ENCODE measurements around the gene LRRC34.

Gene LRRC34

DNA sequence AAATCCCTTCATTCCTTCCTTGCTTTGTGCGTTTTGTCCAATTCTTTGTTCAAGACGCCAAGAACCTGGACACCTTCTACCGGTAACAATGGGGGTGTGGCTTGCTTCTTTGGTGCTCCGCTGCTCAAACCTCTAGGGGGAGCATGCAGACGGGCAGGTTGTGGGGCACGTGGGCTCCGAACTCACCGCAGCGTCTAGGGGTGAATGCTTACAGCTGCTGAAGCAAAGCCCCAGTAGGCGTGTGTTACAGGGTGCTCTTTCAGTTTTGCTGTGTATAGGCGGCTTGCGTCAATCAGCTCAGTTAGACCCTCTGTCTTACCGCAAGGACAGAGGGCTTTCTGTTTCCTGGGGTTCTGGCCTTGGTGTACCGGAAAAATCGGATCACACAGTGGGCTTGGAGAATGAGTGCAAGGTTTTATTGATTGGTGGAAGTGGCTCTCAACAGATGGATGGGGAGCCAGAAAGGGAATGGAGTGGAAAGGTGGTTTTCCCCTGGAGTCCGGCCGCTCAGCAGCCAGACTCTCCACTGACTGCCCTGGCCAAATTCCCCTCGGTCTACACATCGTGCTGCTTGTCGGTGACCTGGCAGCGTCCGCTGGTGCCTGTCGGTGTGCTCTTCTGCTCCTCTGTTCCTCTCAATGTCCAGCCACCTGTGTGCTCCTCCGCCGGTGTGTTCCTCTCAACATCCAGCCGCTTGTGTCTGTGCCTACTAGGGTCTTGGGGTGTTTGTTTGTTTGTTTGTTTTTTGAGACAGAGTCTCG, 1.2 kb upstream of the LRRC34 start:
- peak; percentile 25 for DNase-seq

DNA sequence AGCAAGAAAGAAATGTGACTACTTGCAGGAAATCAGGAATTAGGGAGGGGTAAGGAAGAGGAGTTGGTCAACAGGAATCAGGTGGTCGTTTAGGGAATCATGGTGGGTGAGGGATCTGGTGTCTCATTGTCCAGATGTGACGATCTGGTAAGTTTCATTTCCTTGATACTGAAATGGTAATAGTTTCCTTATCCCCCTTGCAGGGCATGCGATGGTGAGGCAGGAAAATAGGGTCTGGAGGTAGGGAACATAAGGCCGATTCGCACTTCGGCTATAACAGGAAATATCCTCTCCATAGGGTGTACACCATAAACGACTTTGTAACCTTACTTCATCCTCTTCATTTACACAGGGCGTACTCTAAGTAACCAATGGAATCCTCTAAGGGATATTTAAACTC, 574 bp upstream of the LRRC34 start:
- no peak for DNase-seq

DNA sequence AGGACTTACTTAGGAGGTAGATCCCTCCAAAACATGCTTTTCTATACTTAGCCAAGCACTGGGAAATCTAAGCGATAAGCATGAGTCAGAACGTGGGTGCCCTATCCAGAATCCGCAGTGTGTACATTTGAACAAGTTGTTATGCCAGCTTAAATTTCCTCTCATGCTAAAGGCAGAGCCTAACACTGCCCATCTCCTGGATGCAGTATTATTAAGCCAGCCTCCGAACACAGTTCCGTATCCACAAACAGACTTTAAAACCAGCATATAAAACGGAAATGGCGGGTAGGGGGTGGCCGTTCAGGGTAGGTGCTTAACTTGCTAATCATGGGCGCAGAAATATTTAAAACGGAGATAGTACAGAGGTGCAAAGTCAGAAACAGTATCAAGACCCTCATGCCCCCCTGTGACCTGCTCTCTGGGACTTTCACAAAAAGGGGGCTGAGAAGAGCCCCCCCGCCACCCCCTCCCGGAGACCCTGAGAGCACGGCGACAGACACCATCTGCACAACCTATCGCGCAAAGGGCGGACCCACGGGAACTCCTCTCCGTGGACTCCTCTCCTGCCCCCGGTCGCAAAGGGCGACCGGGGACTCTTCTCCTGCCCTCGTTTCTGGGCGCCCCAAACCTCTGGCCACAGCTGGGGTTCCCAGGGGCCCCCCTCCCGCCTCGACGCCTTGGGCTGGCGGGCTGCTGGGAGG, 923 bp downstream of the LRRC34 start:
- DNase-seq, result peak; percentile 55

DNA sequence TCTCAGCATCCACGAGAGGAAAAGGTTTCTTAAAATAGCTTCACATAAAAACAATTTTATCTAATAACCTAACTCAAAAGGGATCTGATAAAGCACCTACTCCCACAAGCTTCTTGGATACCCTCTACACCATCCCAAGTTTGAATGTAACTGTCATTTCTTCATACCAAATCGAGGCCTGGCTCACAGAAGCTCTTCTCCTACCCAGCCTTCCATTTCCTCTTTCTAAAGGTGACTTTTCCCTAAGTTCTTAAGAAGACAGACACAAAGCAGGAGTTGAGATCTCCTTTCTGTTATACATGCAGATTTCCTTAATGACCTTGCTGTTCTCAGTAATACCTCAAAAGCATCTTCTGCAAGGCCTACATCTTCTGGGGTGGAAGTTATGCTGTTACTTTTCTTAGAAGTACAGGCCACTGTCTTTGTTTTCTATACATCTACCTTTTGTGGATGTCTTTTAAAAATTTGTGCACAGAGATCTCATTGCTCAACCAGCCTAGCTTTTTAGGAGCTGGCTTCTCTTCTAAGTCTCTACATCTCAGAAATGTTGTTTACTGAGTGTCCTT, 3.4 kb downstream of the LRRC34 start:
- DNase-seq, result no peak

DNA sequence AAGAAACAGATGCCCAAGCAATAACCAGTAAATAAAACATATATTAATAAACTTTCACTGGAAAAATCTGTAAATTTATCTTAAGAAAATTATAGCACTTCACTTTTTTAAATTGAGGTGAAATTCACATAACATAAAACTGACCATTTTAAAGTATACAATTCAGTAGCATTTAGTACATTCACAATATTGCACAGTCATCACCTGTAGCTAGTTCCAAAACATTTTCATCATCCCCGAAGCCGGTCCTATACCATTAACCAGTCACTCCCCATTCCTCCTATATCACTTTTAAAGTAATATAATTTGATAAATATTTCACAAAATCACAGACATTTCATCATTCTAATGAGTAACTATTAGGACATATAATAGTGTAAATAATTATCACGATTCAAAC, 8.0 kb downstream of the LRRC34 start:
- DNase-seq, result no peak

DNA sequence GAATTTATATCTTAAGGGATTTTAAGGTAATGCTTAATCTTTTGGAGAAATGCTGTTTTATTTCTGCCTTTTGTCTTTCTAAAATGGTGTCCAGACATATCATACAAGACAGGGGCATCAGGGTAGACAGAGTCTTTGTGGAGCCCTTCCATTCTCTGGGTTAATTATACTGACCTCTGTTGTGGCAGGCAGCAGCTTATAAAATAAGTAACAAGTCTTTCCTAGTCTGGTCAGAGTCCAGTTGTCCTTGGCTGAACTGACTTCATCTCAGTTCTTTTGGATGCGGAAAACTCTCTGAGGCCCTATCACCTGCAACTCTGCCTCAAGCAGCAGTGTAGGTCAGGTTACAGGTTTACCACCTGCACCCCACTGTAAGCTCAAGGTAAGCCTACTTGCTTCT, 20.3 kb downstream of the LRRC34 start:
- no peak for DNase-seq

DNA sequence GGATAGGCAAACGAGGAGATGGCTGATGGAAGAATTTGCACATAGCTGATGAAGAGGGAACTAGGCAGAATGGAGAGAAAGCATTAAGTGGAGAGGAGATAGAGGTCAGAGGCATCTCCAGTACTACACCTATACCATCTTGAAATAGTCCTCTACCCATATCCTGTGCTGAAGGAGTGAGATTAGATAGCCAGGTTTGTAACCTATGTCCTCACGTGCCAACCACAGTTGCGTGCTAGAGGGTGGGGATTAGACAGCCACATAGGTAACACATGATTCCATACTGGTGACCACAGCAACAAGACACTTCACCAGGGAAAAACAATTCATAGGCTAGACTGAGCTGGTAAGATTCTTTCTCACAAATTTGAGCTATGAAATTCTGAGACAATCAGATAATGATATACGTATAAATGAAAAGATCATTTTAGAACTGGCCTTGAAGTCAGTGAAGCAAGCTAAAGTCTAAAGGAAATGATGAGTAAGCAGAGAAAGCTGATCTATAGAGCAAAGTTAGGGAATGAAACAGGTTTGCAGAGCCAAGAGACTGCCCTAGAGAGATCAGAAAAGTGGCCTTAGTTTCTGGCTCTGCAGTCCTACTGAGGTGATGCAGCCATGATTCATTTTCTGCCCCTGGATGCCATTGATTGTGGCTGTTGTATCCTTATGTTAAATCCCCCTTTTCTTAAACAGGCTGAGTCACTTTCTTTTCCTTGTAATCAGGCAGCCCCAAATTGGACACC, 21.8 kb downstream of the LRRC34 start:
- no peak for DNase-seq

DNA sequence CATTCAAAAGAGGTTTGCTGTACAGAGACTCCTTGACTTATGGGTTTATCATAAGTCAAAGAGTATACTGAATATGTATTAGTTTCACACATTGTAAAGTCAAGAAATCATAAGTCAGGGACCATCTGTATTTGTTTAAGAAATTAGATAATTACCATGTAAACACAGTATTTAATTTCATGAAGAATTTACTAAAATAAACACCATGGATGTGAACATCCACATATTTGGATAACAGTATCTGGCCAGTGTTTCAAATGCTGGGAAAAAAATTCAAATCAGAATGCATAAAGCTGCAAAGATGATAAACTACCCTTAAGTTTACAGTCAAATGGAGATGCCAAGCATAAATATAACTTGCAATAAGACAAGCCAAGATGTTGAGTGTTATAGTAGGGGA, 22.5 kb downstream of the LRRC34 start:
- DNase-seq, result no peak

DNA sequence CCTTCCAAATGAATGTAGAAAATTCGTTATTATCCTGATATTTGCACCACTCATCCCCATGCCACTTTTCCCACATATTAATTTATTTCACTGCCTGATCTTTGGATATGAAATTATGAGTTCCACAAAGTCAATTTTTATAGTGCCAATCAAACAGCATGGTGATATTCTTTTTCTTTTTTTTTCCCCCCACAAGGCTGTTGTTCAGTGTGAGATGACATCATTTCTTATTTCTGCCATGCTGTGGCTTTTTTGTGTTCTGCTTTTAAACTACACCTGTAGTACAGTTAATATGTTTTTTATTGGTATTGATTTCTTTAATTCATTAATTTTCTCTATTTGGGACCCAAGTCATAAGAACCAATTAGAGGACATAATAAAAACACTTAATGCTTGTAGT, 24.9 kb downstream of the LRRC34 start:
- DNase-seq, result no peak

DNA sequence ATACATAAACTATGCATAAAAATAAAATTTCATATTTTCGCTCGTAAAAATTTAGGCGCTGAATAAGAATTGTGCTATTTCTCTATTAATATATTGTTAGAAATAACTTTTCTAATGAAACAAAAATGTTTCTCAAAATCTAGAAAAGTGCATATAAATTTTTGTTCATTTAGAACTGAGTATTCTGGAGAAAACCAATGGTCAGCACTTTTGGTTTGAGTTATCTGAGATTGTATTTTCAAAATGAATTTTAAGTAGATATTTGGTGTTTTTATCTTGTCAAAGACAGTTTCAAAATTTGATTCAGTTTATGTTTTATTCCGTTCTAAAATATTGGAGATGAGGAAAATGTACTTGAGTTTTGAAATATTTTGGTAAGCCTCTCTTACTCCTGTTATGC, 25.6 kb downstream of the LRRC34 start:
- no peak for DNase-seq

DNA sequence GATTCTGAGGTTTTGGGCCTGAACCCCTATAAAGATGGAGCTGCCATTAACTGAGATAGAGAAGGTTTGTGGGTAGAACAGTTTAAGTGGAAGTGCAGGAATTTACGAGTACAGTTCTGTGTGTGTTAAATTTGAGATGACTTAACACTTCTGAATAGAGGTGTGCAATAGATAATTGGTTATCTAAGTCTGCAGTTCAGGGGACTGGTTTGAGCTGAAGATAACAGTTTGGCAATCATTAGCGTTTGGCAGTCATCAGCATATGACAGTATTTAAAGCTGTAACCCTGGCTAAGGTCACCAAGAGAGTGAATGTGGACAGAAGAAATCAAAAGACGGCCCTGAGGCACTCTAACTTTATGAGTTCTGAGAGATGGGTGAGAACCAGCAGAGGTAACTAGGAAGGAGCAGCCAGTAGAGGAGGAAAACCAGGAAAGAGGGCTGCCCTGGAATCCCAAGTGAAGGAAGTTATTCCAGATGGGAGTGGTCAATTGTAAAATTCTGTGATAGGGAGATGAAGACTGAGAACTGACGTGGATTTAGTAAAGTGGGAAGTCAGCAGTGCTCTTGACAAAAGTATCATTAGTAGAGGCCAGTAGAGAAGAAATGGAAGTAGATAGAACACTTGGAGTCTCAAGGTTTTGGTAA, 31.4 kb downstream of the LRRC34 start:
- no peak for DNase-seq

DNA sequence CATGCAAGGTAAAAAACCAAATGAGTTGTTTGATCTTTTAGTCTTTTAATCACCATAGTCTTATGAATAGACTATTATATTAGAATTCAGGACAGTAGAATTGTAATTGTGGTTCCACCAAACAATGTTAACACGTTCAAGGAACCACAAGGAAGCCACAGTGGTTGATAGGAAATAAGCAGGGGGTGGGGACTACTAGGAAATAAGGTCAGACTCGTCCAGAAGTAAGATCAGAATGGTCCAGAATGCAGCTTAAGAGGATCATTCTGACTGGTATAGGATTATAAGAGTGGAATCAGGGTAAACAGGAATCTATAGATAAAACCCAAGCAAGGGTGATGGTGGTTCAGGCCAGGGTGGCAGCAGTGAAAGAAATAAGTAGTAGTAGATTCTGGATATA, 32.0 kb downstream of the LRRC34 start:
- no peak for DNase-seq

DNA sequence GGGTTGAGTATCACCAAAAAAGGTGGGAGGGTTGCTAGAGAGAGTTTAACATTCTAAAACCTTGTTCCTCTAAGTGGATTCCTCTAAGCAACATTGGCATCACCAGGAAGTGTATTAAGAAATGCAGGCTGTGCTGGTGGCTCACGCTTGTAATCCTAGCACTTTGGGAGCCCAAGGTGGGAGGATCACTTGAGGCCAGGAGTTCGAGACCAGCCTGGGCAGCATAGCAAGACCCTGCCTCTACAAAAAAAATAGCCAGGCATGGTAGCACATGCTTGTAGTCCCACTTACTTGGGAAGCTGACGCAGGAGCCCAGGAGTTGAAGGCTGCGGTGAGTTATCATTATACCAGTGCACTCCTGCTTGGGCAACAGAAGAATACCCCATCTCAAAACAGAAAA, 34.9 kb downstream of the LRRC34 start:
- no peak for DNase-seq

DNA sequence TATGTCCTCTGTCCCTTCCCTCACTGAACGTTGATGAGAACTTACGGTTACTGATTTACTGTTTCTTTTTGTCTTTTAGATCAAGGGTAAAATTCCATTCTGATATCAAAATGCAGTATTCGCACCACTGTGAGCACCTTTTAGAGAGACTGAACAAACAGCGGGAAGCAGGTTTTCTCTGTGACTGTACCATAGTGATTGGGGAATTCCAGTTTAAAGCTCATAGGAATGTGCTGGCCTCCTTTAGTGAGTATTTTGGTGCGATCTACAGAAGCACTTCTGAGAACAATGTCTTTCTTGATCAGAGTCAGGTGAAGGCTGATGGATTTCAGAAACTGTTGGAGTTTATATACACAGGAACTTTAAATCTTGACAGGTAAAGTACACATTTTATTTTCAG, 38.5 kb downstream of the LRRC34 start:
- no peak for DNase-seq

DNA sequence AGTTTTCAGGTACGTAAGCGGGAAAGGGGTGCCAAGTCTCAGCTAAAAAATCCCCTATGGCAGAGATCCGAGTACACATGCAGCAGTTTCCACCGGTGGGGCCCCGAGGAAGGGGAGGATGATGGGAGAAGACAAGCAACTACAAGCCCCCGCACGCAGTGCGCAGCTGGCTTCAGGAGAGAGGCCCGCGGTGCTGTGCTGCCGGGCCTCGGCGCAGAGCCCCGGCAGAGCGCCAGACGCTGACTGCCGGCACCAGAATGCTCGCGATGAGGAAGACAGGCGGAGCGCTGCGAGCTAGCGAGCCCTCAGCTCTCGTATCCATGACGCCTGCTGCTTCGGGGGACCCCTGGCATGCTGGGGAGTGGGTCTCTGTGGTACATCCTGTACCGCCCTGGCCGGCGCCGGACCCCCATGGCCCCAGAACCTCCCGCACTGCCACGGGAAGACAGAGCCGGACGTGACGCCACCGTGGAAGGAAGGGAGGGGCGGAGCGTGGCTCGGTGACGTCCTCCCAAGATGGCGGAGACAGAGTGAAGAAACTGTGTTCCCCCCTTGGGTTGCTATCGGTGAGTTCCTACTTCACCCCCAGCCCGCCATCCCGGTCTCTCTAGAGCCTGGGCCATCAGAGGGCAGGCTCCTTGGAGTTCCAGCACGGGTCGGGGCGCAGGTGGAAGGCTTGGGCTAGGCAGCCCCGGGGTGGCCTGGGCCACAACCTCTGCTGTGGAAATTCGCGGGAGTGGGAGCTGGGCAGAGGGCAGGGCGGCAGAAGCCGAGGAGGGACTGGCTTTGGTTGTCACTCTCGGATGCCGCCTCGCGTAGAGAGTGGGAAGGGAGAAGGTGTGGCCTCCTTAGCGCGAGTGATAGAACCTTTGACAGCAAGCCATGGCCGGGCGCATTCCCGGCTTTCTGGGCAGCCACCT, 39.5 kb downstream of the LRRC34 start, which contains the start of gene MYNN:
Gene MYNN, plus strand, starts transcription at position 500 of the 920 bp plus-strand sequence. CDS start 900 bp downstream, outside the sequence.
- DNase-seq, result peak; percentile 96

DNA sequence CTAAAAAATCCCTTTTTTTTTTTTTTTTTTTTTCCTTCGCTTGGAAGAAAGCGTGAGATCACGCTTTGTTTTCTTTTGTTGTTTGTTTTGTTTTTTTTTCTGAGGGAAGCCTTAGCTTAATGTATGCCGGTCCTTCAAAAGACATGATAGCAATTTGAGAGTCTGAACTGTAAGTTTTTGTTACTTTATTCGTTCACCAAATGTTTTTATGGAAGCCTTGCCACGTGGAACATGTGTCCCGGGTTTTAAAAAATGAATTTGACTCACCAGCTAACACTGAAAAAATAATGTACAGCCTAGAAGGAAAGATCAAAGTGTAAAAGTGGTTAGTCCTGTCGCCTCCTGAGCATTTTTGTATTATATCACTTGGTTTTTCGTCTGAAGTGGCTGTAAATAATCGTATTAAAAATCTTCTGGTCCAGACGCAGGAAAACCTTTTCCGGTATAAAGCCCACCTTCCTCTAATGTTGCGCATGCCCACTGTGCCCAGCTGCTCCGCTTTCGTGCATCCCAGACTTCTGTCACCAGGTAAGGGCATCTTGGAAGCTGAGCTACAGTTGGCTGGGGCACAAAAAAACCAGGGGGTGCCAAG, 40.3 kb downstream of the LRRC34 start:
- peak; percentile 89 for DNase-seq

DNA sequence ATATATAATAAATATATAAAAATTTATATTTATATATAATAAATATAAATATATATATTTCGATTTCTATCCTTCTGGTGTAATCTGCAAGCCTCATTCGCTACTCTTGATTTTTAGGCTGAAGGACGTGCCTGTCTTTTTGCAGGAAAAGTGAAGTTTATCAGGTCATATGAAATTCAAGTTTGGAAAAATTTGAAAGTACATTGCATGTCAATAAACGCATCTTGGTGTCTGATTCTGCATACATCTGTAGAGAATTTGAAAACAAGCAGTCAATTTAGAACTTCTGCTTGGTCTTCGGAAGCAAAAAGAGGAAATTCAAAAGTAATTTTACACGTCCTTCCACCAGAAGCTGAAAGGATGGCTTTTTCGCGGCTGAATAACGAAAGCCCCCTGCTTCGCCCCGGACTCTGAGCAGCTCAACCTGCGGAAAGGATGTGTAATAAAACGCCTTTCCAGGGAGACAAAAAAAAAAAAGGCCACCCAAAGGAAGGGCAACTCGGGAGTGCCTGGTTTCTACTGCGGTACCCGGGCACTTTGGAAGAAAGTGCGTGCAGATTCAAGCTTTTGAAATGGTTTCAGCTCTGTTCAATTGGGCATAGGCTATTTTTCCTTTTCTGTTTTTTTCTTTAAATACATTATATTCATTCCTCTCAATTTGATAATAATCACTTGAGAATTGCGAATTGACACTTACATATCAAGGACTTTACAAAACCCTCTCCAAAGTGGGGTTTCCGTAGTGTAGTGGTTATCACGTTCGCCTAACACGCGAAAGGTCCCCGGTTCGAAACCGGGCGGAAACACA, 41.0 kb downstream of the LRRC34 start:
- DNase-seq, result peak; percentile 74

DNA sequence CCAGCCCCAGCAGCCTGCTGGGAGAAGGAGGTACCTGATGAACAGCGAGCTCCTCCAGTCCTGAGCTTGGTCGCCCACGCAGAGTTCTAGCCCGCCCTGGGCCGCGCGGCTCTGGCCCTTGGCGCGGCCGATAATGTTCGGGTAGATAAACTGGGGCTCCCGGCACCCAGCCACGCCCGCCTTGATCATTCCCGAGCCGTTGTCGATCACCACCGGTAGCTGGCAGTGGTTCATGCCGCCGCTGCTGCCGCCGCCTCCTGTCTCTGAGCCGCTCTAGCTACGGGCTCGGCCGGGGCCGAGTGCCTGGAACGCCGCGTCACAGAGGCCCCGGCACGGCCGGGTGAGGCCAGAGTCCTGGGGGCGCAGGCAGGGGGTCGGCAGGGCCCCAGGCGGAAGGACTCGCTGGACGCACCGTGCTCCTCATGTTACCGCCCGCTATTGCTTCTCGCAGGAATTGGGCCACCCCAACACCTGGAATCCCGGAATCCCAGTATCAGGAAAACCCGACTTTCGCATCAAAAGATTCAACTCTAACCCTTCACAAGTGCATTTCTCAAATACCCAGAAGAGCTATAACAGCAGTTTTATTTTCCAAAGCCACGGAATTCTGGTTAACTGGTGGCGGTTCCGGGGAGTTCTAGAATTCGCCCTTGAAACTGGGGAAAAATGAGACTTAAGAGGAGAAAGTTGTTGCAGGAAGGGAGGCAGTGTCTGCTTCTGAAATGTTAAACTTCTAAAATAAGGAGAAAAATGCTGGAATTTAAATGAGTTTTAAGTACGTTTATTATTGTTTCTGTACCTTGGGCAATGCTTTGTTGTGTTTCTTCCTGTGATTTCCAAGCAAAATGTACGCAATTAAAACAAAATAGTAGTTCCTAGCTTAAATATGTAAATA, 43.2 kb downstream of the LRRC34 start, which contains the start of gene ACTRT3:
Gene ACTRT3, minus strand, starts transcription at position 275 of the 895 bp plus-strand sequence. Its CDS starts 41 bp downstream, at position 234.
- peak; percentile 80 for DNase-seq
